Forelimb muscle (tissue), 1 donor: ENCODE data around the gene WAPL. TPM values are rescaled to one million over a fixed set of nuclear protein-coding genes. Genes with fewer than 3 reads are reported as not detected.

ENCODE experiments used
- DNase-seq: peaks from one replicate; pipeline ENCODE4 v3.0.0-alpha.2; 2013; ENCODE audit warnings: low read depth
- polyA plus RNA-seq: library from polyadenylated mRNA; unstranded; fragments of 120-200 nt; gene quantifications from one replicate; pipeline ENCODE4 v1.2.1, GENCODE V29; 2013; ENCODE audit not compliant: insufficient read length

WAPL gene
- polyA plus RNA-seq, 1 donor, result 26.6 TPM

DNA sequence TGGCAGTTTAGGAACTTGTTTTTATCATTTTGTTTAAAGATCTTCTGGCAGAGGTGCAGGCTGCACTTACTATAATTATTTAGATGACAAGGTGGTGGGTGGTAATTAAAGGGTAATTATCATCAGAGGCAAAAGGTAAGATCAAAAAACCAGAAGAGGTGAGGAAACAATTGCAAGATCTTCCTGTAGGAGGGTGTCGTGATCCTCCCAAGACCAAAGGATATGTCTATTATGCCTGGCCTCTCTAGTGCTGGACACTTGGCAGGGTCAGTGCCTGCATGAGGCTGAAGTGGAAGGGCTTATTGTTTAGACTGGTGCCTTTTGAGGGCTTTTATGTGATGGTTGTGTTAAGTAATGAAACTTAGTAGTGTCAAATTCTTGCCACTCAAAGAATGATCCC is 1.8 kb upstream of the WAPL start:
- no peak for DNase-seq

DNA sequence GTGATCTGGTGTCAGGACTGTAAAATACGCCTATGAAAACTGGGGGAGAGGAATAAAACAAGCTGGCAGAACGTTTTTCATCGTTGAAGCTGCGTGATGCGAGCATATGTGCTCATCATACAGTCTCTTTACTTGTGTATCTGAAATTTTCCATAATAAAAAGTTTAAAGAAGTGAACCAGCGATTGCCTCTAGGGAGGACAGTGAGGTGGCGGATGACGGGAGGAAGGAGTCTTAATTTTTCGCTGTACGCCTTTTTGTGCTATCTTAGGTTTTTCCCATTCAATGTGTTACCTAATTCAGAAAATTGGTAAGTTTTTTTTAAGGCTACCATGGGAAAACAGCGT is 891 bp upstream of the WAPL start:
- no peak for DNase-seq

DNA sequence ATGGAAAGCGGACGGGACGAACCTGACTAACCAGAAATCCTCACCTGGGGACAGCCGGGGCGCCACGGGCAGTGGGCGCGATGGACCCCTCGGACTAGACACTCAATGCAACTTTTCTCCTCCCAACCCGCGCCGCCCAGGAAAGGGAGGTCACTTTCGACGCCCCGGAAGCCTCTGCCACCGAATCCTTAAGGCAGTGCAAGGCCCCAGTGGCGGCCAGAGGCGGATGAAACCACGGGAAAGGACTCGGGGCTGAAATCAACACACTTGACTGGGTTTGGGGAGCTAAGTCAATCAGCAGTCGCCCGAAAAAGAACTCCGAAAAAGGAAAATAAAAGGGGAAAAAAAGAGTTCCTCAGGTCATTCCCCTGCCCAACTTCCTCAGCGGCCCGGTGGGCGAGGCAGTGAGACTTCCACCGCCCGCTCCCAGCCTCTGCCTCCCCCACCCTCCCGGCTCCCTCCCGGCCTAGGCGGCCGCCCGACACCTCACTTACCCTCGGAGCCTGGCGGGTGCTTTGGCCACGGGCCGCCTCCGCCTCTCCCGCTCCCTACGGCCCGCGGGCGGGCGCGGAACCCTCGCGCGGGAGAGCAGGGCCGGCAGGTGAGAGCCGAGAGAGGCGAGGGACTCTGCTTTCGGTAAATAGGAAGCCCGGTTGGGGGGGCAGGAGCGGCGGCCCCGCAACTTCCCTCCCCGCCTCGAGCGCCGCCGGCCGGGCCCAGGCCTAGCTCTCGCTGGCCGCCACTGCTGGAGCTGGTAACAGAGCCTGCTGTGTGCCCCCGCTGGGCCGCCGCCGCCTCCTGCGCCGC is 518 bp downstream of the WAPL start:
- DNase-seq, result no peak

DNA sequence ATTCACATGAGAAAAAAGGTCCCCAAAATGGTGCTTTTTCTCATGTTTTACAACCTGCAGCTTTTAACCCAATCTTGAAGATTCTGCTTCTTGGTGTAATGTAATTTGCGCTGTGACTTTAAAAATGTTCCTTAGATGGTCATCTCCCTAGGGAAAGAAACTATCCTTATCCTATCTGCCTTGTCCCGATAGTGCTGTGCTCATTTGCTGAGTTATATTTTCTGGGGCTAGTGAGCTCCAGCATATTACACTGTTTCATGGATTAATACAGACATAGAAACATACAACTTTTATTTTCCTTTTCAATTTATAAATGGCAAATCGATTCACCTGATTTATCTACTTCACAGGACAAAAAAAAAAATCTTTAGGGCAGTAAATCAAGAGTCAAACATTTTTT is 2.8 kb downstream of the WAPL start:
- DNase-seq, result no peak

DNA sequence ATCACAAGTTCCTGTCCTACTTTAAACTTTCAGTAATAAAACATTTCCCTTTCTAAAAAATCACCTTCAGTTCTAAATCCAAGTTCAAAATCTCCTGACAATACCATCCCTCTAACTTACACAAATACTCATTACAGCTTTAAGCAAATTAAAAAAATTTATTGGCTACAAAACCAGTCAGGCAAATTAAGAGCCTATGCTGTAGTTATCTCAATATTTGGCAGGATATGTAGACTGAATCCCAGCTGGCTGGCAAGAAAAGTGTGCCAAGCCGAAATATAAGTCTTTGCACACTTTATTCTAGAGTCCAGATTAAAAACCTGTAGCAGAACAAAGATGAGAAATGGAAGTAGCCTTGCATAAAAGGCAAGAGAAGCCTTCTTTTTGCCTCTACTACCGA is 9.5 kb downstream of the WAPL start:
- DNase-seq, result no peak

DNA sequence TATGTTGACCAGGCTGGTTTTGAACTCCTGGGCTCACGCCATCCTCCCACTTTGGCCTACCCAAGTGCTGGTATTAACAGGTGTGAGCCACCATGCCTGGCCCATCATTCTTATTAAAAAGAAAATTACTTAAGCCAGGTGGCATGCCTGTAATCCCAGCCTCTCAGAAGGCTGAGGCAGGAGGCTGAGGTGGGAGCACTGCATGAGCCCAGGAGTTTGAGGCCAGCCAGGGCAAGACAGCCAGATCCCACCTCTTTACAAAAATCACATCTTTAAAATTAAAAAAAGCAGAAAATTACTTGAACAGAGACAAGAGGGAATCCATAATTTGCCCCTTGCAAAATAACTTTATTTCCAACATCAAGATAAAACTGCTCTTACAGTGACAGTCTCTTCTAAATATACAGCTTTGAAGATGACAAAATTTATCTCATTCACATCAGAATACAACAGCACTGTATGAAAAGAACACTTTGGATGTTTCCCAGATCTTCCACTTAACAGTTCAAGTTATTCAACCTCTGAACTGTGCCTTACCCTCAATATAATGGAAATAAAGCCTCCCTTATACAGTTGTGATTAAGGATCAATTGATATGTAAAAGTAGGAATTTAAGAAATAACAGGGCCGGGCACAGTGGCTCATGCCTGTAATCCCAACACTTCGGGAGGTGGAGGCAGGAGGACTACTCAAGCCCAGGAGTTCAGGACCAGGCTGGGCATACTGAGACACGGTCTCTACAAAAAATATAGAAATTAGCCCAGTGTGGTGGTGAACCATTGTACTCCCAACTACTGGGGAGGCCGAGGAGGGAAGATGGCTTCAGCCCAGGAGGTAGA is 10.3 kb downstream of the WAPL start:
- no peak for DNase-seq

DNA sequence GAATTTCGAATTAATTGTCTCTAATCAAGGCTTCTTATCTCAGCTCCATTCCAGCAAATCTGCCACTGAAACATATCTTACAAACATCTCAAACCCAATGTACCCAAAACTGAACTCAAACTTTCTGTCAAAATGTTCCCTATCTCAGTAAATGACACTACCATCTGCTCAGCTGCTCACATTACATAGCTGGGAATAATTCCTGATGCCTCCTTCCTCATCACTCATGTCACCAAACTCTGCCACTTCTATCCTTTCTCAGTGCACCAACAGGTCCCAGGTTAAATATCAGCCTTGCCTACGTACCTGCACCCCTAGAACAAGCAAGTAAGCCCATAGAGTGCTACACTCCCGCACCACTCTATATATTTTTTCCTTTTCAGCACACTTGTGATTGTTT is 12.4 kb downstream of the WAPL start:
- DNase-seq, result no peak

DNA sequence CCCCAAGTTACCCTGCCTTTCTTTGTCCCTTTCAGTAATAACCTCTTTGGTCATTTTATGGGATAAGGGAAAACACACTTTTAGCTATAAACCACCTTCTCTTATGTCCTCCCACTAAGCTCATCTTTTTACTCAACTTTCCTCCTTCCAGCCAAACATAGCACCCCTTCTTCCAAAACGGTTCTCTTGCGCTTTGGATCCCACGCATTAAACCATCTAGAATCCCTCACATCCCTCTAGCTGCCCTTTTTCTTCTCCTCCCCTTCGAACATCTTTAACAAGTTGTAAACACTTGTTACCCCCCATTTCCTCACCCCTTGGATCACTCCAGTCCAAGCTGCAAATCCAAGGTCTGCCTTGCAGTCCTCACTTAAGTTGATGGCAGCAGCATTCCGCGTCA is 13.4 kb downstream of the WAPL start:
- DNase-seq, result no peak

DNA sequence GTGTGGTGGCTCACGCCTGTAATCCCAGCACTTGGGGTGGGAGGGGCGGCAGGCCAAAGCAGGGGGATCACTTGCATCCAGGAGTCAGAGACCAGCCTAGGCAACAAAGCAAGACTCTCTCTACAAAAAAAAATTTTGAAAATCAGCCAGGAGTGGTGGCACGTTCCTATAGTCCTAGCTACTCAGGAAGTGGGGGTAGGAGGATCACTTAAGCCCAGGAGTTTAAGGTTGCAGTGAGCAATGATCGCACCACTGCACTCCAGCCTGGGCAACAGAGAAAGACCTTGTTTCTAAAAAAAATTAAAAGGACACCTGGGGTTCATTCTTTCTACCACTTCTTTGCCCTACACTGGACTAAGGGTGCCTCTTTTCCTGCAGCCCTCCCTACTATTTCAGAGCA is 15.1 kb downstream of the WAPL start:
- DNase-seq, result no peak

DNA sequence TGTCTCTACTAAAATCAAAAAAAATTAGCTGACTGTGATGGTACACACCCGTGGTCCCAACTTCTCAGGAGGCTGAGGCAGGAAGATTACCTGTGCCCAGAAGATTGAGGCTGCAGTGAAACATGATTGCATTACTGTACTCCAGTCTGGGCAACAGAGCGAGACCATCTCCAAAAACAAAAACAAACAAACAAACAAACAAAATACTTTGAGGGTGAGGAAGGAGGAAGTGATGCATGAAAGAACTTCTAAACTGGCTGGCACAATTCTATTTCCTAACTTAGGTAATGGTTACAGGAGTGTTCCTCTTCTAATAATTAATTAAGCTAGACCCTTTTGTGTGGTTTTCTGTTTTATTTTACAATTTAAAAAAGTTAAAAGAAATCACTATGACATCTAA is 15.5 kb downstream of the WAPL start:
- DNase-seq, result no peak

DNA sequence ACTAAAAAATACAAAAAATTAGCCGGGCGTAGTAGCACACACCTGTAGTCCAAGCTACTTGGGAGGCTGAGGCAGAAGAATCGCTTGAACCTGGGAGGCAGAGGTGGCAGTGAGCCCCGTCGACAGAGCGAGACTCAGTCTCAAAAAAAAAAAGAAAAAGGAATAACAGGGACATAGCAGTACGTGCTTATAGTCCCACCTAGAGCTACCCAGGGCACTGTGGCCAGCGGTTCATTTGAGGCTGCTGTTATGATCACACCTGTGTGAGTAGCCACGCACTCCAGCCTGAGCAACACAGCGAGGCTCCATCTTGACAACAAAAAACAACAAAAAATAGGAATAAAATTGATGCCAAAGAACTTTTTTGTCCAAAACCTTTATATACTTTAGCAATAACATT is 17.1 kb downstream of the WAPL start:
- DNase-seq, result no peak

DNA sequence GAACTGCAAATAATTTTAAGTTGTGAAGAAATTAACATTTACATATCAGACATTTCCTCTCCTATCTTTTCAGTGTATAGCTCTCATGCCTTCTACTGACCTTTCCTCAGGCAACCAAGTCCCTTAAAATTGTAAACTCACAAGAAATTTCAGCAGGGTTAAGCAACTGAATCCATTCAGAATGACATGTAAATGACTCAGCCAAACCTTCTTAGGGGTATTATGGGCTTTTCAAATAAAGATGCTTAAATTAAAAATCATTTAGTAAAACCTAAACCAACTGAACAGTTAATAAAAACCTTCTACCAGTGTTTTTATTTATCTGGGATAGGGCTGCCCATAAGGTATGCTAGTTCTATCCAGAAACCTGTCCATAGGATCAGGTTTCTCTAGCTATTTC is 20.7 kb downstream of the WAPL start:
- DNase-seq, result no peak

DNA sequence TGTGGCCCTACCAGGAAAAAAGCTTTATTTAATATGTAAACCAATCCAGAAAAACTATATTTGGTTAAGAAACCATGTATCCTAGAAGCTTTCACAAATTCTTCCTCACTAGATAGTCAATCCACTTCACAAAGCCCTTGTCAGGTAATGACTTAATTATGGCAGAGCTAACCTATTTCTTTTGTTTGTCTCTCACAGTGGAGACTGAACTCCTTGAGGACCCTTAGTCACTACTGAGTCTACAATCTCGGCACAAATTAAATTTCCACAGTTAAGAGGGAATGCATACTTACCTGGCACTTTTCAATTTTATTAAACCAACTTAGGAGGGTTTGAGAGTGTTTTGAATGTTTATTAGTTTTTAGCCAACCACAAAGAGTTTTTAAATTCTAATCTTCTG is 23.0 kb downstream of the WAPL start:
- no peak for DNase-seq

DNA sequence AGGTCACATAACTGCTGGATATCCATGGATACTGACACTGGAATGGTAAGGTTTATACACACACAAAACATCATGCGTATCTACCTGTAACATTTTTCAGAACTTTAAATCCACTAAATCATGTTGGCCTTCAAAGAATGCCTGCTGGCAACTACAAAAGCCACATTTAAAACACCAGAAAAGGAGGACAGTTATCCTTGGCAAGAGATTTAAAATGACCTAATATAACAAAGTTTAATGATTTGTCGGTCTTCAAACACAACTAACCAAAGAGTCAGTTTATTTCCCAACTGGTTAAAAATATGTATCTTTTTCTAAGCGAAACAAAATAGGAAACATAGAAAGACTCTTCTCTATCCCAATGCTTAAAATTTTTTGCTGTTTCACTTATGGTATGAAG is 24.0 kb downstream of the WAPL start:
- no peak for DNase-seq

DNA sequence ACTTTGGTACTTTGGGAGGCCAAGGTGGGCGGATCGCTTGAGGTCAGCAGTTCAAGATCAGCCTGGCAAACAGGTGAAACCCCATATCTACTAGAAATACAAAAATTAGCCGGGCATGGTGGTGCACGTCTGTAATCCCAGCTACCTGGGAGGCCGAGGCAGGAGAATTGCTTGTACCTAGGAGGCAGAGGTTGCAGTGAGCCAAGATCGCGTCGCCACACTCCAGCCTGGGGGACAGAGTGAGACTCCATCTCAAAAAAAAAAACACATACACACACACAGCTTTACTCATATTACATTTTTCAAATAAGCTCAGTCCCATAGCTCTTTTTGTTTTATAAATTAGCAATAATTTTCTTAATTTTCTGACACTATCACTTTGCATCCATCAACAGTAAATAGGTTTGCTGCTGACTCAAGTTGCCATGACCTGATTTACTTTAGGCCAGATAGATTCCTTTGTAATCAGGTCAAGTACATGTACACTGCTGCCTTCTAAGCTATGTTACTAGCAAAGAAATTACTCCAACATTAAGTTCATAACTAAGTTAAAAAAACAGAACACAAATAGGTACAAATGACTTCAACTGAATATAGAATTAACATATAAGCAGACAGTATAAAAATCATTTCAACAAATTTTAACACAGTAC is 31.5 kb downstream of the WAPL start:
- DNase-seq, result no peak

DNA sequence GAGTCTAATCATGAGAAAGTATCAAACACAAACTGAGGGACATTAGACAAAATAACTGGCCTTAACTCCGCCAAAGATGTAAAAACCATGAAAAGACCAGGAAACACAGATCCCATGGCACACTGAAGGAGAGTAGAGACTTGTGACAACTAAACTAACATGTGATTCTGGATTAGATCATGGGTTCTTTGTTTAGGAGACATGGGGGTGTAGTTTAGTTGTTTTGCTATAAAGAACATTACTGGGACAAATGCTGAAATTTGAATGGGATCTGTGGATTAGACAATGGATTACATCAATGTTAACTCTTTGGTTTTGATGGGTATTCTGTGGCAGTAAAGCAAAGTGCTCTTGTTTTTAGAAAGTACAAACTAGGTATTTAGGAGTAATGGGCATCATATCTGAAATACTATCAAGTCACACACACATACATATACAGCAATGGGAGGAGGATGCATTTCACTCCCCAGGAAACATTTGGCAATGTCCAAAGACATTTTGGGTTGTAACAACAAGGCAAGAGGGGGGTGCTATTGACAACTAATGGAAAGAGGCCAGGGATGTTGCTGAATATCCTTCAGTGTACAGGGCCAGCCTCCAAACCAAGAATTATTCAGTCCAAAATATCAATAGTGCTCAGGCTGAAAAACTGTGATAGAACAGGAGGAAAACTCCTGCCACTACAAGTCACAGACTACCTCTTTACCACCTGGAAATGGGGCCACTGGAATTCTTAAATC is 32.4 kb downstream of the WAPL start:
- DNase-seq, result no peak

DNA sequence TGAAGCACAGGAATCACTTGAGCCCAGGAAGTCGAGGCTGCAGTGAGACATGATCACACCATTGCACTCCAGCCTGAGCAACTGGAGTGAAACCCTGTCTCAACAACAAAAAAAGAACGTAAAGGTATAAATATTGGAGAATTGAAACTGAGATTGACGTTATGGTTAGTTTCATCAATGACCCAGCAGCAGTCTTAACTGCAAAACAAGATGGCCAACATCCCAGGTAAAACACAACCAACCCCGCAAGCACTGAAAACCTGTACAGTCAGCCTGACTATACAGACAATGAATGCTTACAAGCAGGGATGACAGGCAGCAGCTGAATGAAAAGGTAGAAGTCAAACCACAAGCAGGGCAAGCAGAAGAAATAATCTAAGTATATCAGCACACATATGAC is 34.7 kb downstream of the WAPL start:
- no peak for DNase-seq

DNA sequence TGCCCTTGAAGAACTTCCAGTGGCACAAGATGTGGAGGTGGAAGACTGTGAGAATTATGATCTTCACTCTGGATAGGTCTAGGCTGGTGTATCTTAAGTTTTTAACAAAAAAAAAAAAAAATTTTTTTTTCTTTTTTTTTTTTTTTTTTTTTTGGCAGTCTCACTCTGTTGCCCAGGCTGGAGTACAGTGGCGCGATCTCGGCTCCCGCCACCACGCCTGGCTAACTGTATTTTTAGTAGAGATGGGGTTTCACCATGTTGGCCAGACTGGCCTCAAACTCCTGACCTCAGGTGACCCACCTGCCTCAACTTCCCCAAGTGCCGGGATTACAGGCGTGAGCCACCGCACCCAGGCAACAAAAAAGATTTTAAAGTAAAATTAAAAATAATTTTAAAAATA is 37.9 kb downstream of the WAPL start:
- no peak for DNase-seq

DNA sequence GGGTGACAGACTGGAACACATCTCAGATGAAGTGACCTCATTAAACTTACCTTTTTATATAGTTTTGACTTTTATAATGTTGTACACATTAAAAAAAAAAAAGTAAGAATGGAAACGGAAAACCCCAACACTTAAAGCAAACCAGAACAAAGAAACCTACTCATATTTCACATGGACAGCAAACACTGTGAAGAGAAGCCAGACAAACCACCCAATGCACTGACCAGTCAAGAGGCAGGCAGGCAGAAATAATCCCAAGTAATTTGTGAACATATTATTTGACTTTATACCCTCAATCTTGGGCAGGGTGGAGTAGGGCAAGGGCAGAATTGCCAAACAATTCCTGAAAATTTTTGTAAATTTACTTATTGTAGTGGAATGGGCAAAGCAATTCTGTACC is 39.8 kb downstream of the WAPL start:
- DNase-seq, result no peak

DNA sequence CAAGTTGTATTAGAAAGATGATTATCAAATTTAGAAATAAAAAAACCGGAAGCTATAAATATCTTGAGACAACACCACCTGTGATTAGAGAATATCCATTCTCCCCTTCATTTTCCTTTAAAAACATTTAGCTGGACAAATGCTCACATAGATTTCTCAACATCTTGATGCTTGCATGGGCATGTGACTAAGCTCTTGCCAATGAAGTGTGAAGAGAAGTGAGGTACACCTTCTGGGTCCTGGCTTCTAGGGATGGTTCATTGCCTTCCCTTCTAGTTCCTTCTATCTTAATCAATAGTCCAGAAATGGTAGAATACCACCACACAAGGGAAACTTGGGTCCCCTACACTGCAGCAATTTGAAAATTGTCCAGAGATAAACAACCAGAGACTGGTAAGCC is 41.0 kb downstream of the WAPL start:
- no peak for DNase-seq

DNA sequence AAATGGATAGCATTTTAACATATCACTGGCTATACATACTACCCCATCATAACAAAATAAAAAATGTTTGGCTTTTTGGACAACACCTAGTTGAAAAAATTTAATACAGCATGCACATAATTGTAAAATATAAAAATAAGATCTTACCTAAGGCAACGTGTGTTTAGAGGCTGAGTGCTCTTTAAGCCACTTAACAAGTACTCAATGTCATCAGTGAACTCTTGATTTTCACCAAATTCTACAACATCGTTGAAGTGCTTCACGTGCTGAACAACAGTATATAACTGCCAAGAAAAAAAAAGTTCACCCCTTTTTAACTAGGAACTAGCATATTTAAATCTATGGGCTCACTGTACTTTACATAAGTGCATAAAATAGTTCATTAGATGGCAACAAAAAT is 49.5 kb downstream of the WAPL start:
- DNase-seq, result no peak
